ENCODE data around the gene NT5C3A.
"Not testable (repeated sequence)": the region's sequence is repeated elsewhere in the genome, so short reads cannot be mapped to it uniquely, and the experiment has no call there.

Gene NT5C3A

DNA sequence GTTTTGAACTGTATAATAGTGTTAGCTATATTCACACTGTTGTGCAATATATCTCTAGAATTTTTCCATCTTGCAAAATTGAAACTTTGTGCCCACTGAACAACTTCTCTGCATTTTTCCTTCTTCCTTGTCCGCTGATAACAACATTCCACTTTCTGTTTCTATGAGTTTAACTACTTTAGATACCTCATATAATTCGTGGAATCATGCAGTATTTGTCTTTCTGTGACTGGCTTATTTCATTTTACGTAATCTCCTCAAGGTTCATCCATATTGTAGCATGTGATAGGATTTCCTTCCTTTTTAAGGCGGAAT is 95.4 kb downstream of the NT5C3A start:
- not testable (repeated sequence) for H3K27me3 ChIP-seq (ENCODE audit: insufficient read depth, low read depth); H3K27ac ChIP-seq; H3K9ac ChIP-seq; H4K20me1 ChIP-seq (ENCODE audit: insufficient read depth); H2AFZ ChIP-seq (ENCODE audit: low read depth); H3K4me2 ChIP-seq; H3K79me2 ChIP-seq (ENCODE audit: insufficient read depth, low read depth); H3K36me3 ChIP-seq (ENCODE audit: insufficient read depth); H3K4me3 ChIP-seq (IDR thresholded peaks at IDR 0.05; ENCODE audit: insufficient read depth, low read depth, low read length)
- H3K4me1 ChIP-seq (ENCODE audit: low read depth, poor library complexity, severe bottlenecking) = peaks cover 15% of the 10 kb centered on the region

DNA sequence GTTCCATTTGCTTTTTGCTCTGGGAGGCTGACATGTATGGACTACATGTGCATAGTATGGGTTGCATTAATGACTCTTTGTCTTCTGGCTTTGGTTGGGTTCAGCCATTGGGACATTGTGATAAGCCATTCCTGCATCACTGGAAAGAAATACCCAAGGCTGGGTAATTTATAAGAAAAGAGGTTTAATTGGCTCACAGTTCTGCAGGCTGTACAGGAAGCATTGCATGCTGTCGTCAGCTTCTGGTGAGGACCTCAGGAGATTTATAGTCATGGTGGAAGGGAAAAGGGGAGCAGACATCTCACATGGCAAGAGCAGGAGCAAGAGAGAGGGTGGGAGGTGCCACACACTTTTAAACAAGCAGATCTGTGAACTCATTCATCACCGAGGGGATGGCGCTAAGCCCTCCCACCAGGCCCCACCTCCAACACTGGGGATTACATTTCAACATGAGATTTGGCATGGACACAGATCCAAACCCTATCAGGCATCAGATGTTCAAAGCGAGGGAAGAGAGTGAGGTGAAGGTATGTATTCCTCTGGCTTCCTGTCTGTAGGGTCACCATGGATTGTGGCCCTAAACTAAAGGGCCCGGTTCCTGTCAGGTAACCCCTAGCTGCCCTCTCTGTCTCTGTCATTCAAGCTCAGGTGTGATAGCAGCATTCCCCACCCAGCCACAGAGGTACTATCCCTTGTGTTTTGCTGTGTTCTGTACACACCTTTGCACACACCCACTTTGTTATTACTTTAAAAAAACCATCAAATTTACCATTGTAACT is 95.9 kb downstream of the NT5C3A start:
- H3K79me2 ChIP-seq (ENCODE audit: insufficient read depth, low read depth); H3K4me2 ChIP-seq; H3K36me3 ChIP-seq (ENCODE audit: insufficient read depth); H3K4me3 ChIP-seq (IDR thresholded peaks at IDR 0.05; ENCODE audit: insufficient read depth, low read depth, low read length); H2AFZ ChIP-seq (ENCODE audit: low read depth); H3K27ac ChIP-seq; H4K20me1 ChIP-seq (ENCODE audit: insufficient read depth); H3K9ac ChIP-seq; H3K27me3 ChIP-seq (ENCODE audit: insufficient read depth, low read depth): not testable (repeated sequence)
- H3K4me1 ChIP-seq (ENCODE audit: low read depth, poor library complexity, severe bottlenecking) = peaks cover 15% of the 10 kb centered on the region

GRCh38 chr7:32964461-32965159 is 98.0 kb downstream of the NT5C3A start:
- H3K9ac ChIP-seq; H3K79me2 ChIP-seq (ENCODE audit: insufficient read depth, low read depth); H3K27ac ChIP-seq; H3K36me3 ChIP-seq (ENCODE audit: insufficient read depth); H3K27me3 ChIP-seq (ENCODE audit: insufficient read depth, low read depth); H3K4me3 ChIP-seq (IDR thresholded peaks at IDR 0.05; ENCODE audit: insufficient read depth, low read depth, low read length); H4K20me1 ChIP-seq (ENCODE audit: insufficient read depth): not testable (repeated sequence)
- Histone ChIP-seq H3K4me1 (ENCODE audit: low read depth, poor library complexity, severe bottlenecking) (peaks cover 15% of the 10 kb centered on the region), H3K4me2 (peak overlapping the region; percentile 62), H2AFZ (ENCODE audit: low read depth) (peak overlapping the region; percentile 83)
- TF ChIP-seq, protein P1, sequence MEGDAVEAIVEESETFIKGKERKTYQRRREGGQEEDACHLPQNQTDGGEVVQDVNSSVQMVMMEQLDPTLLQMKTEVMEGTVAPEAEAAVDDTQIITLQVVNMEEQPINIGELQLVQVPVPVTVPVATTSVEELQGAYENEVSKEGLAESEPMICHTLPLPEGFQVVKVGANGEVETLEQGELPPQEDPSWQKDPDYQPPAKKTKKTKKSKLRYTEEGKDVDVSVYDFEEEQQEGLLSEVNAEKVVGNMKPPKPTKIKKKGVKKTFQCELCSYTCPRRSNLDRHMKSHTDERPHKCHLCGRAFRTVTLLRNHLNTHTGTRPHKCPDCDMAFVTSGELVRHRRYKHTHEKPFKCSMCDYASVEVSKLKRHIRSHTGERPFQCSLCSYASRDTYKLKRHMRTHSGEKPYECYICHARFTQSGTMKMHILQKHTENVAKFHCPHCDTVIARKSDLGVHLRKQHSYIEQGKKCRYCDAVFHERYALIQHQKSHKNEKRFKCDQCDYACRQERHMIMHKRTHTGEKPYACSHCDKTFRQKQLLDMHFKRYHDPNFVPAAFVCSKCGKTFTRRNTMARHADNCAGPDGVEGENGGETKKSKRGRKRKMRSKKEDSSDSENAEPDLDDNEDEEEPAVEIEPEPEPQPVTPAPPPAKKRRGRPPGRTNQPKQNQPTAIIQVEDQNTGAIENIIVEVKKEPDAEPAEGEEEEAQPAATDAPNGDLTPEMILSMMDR (conservative IDR thresholded peaks at IDR 0.05; ENCODE audit: low read depth, low read length) = peak; percentile 57

Data from KMS-11 (cell line).